Measurements from ENCODE around the gene CHST13.

The CHST13 gene

DNA sequence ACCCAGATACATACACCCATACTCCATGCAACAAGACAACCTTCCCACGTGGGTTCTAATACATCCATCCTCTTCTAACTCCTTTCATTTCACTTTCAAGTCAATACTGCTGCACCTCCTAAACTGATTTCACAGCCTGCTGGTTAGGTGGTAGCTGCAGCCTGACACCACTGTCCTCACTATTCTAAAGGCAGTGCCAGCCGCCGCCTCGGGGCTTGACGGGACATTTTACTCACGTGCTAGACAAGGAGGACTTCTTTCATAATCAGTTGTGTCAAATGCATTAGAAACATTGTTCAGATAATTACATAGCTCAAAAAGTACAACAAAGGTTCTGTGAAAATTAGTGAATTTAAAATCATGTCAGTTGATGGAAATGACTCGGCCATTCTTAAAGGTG lies 12.7 kb upstream of the CHST13 start:
- TF ChIP-seq, protein P1, sequence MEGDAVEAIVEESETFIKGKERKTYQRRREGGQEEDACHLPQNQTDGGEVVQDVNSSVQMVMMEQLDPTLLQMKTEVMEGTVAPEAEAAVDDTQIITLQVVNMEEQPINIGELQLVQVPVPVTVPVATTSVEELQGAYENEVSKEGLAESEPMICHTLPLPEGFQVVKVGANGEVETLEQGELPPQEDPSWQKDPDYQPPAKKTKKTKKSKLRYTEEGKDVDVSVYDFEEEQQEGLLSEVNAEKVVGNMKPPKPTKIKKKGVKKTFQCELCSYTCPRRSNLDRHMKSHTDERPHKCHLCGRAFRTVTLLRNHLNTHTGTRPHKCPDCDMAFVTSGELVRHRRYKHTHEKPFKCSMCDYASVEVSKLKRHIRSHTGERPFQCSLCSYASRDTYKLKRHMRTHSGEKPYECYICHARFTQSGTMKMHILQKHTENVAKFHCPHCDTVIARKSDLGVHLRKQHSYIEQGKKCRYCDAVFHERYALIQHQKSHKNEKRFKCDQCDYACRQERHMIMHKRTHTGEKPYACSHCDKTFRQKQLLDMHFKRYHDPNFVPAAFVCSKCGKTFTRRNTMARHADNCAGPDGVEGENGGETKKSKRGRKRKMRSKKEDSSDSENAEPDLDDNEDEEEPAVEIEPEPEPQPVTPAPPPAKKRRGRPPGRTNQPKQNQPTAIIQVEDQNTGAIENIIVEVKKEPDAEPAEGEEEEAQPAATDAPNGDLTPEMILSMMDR (IDR thresholded peaks at IDR 0.05): no peak

DNA sequence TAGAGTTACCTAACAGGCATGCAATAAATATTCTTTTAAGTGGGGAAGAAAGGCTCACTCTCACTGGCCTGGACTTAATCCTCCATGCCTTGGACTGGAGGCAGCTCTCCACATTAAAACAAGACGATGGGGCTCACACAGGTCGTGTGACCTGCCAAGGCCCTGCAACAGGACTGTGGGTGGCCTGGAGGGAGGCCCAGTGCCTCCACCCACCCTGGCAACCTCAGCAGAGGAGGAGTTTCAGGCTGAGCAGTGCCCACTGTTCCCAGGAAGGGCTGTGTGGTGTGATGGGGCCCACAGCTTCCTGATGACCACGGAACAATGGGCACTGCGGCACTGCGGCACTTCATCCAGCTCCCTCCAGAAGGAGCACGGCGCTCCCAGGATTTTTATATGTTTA lies 11.9 kb upstream of the CHST13 start:
- TF ChIP-seq, protein P1 (IDR thresholded peaks at IDR 0.05): no peak

DNA sequence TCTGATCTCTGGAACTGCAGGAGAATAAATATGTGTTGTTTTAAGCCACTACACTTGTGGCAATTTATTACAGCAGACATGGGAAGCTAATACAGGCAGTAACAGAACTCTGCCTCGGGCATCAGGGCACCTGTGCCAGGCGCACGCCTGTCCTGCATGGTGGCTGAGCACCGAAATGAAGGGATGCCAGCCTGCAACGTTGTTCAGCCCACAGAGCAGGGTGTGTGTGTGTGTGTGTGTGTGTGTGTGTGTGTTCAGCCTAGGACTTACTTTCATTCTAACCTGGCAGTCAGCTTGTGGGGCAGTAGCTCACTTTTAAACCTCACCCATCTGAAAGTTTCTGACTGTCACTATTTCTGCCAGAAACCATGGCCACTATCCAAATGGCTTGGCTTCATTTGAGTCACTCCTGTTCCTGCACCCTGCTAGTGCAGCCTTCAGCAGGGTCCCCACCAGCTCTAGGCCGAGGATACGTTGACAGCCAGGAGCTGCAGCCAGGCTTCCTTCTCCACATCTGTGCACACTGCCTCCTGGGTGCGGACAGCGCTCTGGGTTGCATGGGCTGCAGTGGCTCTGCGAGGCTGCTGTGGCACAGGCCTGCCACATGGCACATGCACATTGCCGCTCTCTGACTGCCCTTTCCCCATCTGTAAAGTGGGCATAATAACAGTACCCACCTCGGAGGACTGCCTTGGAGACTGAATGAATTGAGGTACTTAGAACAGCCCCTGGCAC lies 10.9 kb upstream of the CHST13 start:
- TF ChIP-seq, protein P1 (IDR thresholded peaks at IDR 0.05): no peak

DNA sequence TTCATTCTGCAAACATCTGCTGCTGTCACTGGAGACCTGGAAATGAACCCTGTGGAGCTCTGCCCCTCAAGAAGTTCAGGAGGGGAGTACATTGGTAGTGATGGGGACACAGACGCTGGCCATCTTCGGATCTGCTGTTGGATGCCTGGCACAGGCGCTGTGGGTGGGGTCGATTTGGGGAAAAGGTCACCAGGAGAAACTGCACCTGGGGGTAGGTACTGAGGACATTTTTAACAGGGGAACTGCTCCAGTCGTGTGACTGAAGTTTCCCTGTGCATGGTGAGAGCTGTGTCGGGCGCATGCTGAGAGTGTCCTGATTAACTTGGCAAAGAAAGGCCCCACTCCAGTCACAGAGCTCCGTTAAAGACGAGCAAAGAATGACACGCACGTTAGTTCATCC lies 9.8 kb upstream of the CHST13 start:
- TF ChIP-seq, protein P1 (IDR thresholded peaks at IDR 0.05): no peak

DNA sequence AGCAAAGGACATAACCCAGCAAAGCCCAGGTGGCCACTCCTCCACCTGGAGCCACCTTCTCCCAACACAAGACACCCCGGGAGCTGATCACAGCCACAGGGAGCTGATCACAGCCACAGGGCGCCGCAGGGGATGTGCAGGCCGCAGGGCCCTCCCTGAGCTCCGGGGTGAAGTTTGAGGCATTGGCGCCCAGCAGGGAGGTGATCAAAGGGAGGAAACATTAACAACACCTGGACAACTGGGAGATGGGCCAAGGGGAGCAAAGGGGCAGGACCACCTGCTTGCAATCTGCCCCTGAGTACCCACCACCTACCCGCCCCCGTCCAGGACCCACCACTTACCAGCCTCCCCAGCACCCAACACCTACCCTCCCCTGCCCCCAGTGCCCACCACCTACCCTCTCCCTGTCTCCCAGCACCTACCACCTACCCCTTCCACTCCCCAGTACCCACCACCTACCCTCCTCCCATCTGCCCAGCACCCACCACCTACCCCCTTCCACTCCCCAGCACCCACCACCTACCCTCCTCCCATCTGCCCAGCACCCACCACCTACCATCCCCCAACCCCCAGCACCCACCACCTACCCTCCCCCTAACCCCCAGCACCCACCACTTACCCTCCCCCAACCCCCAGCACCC lies 8.8 kb upstream of the CHST13 start:
- TF ChIP-seq, protein P1 (IDR thresholded peaks at IDR 0.05): no peak

DNA sequence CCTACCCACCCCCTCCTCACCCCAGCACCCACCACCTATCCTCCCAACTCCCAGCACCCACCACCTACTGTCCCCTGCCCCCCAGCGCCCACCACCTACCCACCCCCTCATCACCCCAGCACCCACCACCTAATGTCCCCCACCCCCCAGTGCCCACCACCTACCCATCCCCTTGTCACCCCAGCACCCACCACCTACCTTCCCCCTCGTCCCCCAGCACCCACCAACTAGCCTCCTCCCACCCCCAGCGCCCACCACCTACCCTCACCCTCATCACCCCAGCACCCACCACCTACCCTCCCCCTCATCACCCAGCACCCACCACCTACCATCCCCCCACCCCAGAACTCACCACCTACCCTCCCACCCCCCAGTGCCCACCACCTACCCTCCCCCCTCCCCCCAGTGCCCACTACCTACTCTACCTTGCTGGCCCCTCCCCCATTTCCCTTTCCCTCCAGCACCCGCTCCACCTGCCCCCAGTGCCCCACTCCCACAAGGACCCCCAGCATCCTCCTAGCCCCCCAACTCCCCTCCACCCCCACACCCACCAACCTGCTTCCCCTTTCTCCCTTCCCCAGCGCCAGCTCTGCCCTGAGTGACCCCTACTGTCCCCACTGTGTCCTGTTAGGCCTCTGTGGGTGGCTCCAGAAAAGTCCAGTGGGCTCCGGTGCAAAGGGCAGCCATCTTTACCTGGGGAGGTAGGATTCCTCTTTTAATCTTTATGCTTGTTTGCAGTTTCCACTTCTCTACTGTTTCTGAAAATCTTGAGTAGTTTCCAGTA lies 7.6 kb upstream of the CHST13 start:
- TF ChIP-seq, protein P1 (IDR thresholded peaks at IDR 0.05): no peak

DNA sequence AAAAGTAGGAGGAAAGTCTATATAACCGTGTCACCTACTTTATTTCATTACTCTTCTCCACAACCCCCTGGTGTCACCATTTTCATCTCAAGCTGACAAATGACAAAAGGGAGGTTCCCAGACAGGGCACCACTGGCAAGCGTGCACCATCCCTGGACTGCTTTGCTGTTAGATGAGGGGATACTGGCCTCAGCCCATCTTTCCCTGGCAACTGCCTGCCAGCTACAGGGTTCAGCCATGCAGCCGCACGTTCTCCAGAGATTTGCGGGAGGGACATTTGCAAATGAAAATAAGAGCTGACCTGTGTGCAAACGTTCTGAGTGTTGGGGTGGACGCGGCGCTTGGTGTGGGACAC lies 7.0 kb upstream of the CHST13 start:
- TF ChIP-seq, protein P1 (IDR thresholded peaks at IDR 0.05): no peak

All from LNCAP (cell line).